Hematopoietic multipotent progenitor cell treated with erythropoietin and hydrocortisone succinate and interleukin-3 and kit ligand, for 8 days (in vitro differentiated cells): ENCODE measurements around the gene CIITA.

Experiments
- DNase-seq: peaks from one replicate; pipeline ENCODE4 v3.0.0-alpha.2; 2015

CIITA gene

DNA sequence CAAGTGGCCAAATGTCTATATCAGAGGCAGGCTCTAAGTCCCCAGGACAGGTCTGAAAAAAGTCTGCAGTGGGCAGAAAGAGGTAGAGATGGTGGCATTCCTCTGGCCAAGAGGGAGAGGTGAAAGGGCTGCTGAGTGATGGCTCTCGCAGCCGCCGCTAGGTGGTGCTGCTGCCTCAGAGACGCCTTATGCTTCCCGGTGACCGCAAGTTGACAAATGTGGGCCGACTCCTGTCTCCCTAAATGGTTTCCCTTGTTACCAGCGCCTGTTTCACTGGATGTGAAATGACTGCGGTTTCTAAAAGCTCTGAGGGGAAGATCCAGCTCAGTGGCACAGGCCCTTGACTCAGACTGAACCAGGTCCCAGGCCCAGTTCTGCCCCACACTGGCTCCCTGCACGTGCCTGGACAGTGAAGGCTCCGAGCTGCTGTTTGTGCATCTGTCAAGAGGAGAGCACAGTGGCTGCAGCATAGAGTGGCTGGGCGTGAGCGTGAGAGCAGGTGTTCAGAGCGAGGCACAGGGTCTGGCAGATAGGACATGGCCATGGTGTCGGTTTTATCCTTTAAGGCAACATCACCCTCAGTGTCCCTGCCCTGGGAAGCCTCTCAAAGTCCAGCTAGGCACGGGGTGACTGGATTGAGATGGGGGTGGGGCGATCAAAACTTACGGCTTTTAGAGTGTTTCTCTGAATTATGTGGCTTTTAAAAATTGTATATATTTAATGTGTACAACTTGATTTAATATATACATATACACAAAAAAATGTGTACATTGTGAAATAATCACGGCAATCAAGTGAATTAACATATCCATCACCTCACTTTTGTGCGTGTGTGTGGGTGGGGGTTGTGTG lies 87.3 kb downstream of the CIITA start:
- DNase-seq: peak; percentile 79

DNA sequence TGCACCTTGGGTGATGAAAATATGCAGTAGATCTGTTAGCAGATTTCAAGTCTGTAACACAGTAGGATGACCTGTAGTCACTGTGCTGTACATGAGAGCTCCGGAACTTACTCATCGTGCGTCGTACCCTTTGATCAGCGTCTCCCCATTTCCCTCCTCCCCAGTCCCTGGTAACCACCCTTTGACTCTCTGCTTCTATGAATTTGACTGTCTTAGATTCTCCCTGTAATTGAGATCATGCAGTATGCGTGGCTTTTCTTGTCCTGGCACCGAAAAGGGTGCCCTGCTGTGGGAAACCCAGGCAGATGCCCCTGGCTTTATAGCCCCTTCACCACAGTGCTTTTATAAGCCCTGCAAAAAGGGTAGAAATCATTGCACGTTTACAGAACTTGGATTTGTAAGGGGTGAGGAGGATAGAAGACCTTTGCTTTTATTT lies 87.9 kb downstream of the CIITA start:
- DNase-seq: no peak

DNA sequence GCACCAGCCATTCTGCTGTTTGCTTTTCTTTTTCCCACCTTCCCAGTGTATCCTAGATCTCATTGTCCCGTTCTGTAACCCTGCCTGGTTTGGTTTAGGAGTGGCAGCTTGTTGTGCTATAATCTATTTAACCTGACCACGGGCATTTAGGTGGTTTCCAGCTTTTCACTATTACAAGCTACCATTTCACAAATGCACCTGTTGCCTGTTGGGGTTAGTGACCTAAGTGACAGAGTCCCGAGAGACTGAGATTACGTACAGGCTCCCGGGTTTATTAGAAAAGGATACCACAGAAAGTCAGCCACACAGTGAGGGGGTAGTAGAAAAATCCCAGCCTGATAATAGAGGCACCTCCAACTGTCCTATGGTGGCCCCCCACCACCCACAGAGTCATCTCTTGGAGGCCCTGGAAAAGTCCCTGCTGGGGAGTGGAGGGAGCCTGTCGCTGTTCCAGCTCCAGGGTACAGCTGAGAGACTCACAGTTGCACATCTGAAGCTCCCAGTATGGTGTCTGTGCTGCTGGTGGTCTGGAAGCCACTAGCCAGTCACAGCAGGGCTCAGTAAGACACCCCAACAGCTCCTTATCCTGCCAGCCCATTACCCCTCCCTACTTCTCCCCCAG lies 88.5 kb downstream of the CIITA start:
- DNase-seq: no peak

DNA sequence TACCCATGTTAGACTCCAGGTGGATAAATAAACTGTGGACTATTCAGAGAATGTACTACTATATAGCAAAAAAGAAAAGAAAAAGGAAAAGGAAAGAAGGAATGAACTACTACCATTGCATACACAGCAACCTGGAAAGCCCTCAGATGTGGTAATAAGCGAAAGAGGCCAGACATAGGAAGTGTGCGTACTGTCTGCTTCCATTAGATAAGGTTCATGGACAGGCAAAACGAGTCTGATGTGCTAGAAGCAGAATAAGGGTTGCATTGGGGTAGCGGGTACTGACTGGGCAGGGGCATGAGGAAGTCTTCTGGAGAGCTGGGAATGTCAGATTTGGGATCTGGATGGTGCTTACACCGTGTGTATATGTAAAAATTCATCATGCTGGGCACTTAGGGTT lies 89.1 kb downstream of the CIITA start:
- peak; percentile 86 for DNase-seq

DNA sequence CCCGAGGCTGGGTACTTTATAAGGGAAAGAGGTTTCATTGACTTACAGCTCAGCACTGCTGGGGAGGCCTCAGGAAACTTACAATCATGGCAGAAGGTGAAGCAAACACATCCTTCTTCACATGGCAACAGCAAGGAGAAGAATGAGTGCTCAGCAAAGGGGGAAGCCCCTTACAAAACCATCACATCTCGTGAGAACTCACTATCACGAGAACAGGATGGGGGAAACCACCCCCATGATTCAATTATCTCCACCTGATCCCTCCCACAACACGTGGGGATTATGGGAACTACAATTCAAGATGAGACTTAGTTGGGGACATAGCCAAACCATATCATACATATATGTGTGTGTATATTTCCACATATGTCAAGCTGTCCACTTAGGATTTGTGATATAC lies 89.6 kb downstream of the CIITA start:
- DNase-seq: peak; percentile 50

DNA sequence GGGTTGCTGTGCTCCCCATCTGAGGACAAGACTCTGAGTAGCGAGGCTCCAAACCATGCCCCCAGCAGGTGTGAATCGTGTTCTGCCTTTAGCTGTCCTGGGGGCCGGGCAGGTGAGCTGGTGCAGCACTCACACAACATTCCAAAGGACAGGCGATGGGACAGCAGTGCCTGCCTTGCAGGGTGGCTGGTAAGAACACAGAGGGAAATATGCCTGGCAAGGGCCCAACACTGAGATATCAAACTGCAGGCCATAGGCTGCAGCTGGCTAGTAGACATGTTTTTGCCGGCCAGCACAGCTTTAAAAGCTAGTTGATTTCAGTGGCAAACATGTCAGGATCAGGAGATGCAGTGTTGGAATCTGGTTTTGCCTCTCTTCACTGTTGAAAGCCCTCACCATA lies 91.0 kb downstream of the CIITA start:
- DNase-seq: no peak

DNA sequence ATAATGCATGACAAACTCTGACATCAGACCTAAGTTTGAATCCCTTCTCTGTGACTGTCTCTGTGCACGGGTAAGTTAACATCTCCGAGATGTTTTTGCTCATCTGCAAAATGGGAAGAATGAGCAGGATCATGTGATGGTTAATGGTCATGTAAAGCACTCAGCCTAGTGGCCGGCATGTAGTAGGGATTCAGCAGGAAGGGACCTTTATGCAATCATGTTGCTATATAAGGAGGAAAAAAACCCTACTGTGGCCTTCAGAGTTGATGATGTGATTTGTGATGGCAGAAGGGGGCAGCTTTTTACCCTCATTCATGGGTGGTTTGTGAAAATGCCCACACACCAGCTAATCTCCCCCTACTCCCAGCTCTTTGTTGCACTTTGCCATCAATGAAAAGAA lies 91.5 kb downstream of the CIITA start:
- DNase-seq: no peak

DNA sequence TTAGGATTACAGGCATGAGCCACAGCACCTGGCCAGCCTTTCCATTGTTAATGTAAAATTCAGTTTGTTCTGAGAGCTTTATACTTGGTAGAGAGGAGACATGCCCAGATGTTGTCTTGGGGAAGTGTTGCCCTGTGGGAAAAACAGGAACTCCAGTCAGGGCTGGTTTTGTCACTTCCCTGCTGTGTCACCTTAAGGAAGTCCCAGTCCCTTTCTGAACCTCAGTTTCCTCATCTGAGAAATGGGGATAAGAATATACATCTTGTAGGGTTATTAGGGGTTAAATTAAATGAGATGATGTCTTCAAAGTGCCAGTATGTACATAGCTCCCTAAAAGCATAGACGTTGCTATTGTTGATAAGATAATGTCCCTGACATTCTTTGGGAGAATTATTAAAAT lies 92.6 kb downstream of the CIITA start:
- no peak for DNase-seq

DNA sequence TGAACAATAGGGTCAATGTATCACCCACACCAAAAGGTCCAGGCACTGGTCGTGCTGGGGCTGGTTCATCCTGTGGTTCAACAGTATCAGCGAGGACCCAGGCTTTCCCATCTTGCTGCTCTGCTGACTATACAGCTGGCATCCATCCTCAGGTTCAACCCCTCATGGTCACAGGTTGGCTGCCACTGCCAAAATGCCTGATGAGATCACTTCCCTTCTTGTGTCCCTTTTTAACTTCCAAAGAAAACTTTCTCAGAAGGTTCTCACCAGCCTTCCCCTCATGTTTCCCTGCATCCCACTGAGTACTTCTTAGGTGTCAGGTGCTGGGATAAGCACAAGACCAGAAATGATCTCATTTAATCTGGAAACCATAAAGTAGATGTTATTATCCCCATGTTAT lies 93.1 kb downstream of the CIITA start:
- no peak for DNase-seq

DNA sequence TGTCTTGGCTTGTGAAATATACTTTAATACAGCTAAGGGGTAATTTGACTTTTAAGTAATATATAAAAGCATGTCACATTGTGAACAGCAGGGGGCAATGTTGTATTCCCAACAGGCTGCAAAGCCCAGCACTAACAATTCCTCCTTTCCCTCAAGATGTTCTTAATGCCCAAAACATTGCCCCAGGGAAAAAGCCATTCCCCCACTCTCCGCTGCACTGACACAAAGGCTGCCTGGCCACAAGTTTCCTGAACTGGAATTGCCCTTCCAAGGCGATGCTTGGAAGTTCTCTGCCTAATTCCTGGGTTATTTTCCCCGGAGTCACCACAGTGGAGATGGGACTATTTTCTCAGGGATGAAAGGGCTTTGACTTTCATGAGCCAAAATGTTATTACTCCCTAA lies 94.6 kb downstream of the CIITA start:
- peak; percentile 81 for DNase-seq

DNA sequence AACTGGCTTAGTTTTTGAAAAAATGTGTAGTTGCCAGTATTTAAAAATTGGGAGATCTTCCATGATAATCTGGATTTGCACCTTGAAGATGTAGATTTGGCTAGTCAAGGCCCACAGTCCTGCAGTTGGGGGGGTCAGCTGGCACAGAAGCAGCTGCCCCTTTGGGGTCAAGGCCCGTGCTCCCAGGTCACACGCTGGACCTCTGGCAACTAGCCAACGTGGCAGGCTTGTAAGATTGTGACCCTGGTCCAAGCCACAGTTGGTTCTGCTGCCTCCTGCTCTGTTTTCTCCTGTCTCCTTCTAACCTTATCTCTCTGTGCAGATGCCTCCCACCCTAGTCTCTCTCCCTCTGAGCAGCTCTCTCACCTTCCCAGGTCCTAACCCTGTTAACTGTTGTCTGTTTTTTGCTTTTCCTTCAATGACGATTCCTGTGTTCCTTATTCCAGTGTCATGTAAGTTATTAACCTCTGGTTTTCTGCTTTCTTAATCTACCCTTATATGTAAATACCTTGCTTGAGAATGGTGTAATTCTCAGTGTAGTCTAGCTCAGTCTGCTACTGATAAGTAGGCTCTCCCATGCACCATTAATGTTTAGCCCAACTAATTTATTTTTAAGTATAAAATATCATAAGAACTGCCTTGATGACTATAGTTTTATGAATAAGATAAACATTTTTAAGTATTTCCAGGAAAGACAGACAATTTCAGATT lies 95.3 kb downstream of the CIITA start:
- DNase-seq: peak; percentile 95

DNA sequence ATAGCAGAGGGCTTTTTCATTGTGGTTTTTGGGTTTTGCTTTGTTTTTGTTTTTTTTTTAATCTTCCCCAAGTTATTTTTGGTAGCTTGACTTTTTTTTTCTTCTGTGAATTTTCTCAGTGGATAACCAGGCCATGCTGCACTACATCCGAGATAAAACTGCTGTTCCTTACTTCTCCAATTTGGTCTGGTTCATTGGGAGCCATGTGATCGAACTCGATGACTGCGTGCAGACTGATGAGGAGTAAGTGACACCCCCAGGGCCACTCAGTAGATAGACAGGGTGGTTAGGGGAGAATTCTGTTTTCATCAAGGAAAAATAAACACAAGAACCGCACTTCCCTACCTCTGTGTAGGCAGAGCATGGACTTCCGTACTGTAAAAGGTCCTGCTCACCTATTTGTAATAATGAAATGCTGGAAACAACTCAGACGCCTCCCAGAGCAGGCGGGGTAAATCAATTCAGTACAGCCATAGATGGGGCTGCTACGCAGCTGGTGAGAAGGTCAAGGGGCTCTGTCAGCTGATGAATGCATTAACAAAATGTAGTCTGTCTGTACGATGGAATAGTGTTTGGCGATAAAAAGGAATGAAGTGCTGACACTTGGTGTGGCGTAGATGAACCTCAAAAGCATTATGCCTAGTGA lies 95.9 kb downstream of the CIITA start:
- DNase-seq: peak; percentile 69

DNA sequence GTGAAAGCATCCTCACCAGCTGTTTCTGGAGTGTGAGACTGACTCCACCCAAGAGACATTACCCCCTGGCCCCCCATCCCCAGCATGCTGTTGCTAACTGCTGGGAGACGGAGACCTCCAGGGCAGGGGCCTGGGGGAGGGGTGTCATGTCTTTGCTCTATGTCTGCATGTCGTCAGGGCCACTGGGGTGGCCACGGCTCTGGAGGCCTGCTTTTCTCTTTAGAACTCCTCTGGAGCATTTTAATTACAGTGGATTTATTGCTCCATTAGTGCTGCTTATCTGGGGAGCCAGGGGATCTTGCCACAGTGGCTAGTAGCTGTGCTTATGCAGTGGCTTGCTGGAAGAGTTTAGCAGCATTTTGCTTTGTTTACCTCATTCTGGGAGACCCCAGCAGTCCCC lies 99.6 kb downstream of the CIITA start:
- DNase-seq: no peak

DNA sequence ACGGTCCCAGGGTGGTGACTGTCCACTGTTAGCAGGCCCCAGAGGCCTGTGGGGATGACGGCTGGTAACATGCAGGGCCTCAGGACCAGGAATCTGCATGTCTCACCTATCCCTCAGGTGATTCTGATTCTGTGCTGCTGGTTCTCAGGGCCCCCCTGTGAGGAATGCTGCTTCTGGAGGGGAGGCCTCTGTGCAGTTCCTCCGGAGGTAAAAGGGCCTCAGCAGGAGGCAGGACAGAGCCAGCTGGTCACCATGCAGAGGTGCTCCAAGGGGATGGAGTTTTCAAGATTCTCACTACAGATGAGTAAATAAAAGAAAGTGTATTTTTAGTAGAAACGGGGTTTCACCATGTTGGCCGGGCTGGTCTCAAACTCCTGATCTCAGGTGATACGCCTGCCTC lies 101.1 kb downstream of the CIITA start:
- no peak for DNase-seq

DNA sequence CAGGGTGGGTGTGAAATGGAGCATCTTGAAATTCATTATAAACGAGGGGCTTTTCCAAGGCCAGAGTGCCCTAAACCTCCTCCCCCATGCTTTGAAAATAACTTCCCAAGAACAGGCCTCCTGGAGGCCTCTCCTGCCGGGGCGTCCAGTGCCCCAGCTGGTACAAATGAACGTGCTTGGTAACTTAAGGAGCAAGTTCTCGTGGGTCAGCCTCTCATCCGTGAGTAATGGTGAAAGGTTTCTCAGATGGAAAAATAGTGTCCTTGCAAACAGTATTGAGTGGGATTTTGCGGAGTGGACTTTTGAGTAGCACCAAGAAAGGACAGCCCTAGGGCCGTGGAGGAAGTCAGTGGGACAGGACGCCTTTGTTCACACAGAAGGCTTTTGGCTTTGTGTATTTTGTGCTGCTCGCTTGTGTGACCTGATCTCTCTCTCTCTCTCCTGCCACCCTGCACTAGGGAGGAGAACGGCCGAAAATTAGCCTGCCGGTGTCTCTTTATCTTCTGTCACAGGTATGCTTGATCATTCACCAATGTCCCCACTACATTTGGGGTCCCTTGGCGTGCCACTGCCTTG lies 102.0 kb downstream of the CIITA start:
- DNase-seq: no peak

DNA sequence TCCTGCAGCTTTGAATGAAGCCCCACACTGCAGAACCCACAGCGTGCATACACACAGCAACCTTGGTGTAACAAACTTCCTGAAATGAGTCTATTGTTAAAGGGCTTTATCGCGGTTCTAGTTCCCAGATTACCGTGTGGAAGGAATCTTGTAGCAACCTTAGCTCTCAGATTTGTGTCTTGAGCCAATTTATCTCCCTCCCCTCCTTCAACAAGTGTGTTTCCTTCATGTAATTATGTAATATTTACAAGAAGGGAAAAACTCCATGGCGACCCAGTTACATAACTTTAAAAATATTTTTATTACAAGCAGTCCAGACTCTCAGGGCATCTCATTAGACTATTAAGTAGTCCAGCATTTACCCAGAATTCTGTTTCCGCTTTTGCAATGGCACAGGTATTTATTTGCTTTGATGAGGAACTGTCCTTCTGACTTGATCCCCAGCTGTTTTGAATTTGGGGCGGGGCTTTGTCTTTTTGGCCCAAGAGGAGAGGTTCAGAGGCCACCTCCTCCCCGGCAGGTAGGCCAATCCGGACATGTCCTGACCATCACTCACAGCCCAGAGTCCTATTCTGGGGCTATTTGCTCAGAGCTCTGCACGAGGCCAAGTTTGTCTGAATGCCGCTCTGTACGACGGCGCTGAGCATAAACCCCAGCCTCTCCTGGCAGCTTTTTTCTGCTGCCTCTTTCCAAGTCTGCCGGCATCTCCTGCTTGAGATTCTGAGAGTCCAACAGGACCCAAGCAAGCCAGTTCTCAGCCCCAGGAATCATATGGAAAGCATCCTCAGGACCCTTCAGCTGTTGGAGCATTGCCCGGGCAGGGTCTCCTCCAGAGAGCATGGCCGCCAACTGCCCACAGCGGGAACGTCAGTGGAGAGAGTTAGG lies 103.0 kb downstream of the CIITA start:
- DNase-seq: no peak

DNA sequence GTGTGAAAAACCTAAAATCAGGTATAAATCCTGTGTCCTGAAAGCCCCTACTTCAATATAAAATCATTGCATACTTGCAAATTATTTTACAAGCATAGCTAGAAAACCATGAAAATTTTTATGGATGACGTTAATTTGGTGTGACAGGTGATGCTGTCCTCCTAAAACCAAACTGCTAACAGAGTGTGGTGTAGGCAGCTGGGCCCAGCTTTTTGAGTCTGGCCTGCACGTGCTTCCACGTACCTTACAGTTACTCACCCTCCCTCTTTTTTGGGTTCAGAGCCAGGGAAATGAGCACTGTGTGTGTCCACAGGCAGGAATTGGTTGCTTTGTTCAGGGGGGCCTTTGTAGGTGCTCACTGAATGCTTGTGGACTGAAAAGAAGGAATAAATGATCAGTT lies 103.8 kb downstream of the CIITA start:
- no peak for DNase-seq

DNA sequence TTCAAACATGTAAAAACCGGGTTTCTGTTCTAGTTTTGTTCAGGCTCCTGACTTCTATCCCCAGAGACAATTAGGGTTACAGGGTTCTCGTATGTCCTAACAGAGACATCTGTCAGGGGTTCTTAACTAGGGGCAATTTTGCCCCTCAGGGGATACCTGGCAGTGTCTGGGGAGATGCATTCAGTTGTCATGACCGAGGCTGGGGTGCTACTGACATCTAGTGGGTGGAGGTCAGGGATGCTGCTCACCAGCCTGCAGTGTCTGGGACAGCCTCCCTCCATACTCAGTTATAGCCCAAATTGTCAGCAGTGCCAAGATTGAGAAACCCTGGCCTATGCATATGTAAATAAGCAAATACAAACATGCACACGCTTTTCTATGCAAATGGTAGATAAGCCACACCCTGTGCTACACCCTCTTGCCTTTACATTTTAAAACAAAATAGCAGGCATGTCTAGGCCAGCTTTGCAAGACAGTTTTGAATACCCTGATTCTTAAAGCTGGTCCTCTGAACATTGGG lies 104.8 kb downstream of the CIITA start:
- DNase-seq: peak; percentile 74

DNA sequence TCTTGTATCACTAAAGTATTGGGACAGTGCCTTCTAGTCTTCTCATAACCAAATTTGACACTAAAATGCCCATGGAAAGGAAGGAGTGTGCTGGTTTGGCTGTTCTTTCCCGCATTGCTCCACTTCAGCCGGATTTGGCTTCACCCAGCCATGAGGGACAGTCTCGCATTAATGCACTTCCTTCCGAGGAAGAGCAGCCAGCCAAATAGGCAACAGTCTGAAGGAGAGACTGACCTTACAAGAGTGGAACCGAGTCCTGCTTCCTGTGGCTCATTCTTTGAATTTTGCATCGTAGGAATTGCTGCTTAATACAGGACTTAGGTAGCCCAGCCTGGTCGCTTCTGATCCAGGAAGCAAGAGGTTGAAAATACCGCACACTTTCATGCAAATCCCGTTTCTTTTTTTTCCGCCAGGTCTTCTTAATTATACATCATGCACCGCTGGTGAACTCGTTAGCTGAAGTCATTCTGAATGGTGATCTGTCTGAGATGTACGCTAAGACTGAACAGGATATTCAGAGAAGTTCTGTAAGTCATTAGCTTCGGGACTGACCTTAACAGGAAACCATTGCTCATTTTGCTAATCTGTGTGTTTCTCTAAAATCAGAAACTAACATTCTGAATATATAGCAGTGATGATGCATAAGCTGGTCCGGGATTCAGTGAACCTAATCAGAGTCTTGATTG lies 105.6 kb downstream of the CIITA start:
- DNase-seq: no peak

DNA sequence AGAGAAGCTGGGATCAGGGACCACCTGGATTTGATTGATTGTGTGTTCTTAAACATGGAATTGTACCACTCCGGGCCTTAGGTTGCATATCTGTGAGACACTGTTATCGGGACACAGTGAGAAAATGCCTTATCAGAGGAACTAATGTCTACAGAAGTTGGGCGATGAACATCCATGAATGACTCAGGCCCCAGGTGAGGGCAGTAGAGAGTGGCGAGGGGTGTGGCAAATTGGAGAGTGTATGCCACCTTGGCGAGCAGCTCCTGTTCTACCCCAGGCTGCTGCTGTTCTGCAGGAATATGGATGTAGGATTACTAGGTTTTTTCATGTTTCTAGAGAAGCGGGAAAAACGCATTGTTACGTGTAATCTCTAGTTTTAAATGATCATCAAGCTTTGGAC lies 106.2 kb downstream of the CIITA start:
- no peak for DNase-seq

DNA sequence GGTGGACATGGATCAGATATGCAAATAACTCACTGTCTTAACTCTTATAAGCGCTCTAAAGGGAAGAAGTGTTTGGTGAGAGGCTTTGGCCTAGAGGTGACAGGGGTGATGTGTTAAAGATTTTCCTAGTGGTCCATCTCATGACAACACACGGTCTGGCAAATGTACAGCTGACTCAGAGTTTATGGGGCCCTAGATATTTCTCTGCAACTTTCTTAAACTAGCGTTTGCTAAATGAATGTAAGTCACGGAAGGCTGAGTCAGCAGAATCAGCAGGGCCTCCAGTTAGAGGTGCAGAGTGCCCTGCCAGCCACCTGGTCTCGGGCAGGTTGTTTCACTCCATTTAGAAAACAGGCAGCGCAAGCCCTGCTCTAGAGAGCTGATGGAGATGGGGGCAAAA lies 107.5 kb downstream of the CIITA start:
- DNase-seq: no peak
